Kidney (tissue), 14 donors: Measurements from ENCODE around the gene KL. TPM values are rescaled to one million over a fixed set of nuclear protein-coding genes. Genes with fewer than 3 reads are reported as not detected.

Experiments used
- DNase-seq, 5 donors: peaks; one replicate each; pipeline ENCODE4 v3.0.0-alpha.2; 2013 to 2020
- FAIRE-seq: peaks from 2 replicates; lab custom pipeline; 2012; peaks lifted over from hg19 to GRCh38; lab: Jason Lieb, UNC
- H3K27ac ChIP-seq, 2 donors: one replicate each; pipeline ENCODE4 v1.7.0; 2013; ENCODE audit warnings: low read depth in 2 of 2, low read length in 2 of 2, inconsistent platforms in 1 of 2
- H3K27me3 ChIP-seq: one replicate; pipeline ENCODE4 v1.7.1; 2013; ENCODE audit warnings: low read length, inconsistent platforms; ENCODE audit not compliant: control insufficient read depth, insufficient read depth
- H3K36me3 ChIP-seq, 3 donors: one replicate each; pipeline versions ENCODE4 v1.7.0 to v1.7.1; 2013; ENCODE audit warnings: low read length in 3 of 3, control low read depth in 1 of 3, inconsistent platforms in 1 of 3; ENCODE audit not compliant: insufficient read depth in 3 of 3, control insufficient read depth in 2 of 3
- H3K4me1 ChIP-seq, 3 donors: one replicate each; pipeline versions ENCODE4 v1.7.0 to v1.7.1; 2013; ENCODE audit warnings: low read length in 3 of 3, inconsistent platforms in 1 of 3, low read depth in 1 of 3; ENCODE audit not compliant: control insufficient read depth in 2 of 3, insufficient read depth in 2 of 3
- H3K4me3 ChIP-seq, 3 donors: one replicate each; pipeline versions ENCODE4 v1.7.0 to v1.8.1; 2013; ENCODE audit warnings: low read length in 3 of 3, control low read depth in 1 of 3, inconsistent platforms in 1 of 3
- H3K9ac ChIP-seq, 3 donors: one replicate each; pipeline versions ENCODE4 v1.7.0 to v1.7.1; 2013; ENCODE audit warnings: low read length in 3 of 3, control low read depth in 1 of 3, inconsistent platforms in 1 of 3
- H3K9me3 ChIP-seq, 3 donors: one replicate each; pipeline versions ENCODE4 v1.7.0 to v1.7.1; 2013; ENCODE audit warnings: low read length in 3 of 3, control low read depth in 1 of 3, inconsistent platforms in 1 of 3; ENCODE audit not compliant: control insufficient read depth in 2 of 3, insufficient read depth in 1 of 3
- CTCF ChIP-seq: IDR thresholded peaks from 3 replicates; pipeline ENCODE4 v1.5.1; 2012; ENCODE audit warnings: mild to moderate bottlenecking, moderate library complexity, borderline replicate concordance; ENCODE audit not compliant: insufficient read depth; ENCODE audit errors: extremely low read depth
- intact Hi-C: fragments of 100-400 bp; cut with DNase I; formaldehyde crosslinking; loops from one replicate; pipeline ENCODE4 v1.11.1; 2022
- polyA plus RNA-seq: library from polyadenylated mRNA; stranded (reverse); fragments of 350-450 nt; fragmentation: Illumina TruSeq; extraction: RNeasy Lipid Tissue Mini Kit (QIAGEN cat#74804); gene quantifications from one replicate; pipeline ENCODE4 v1.2.3, GENCODE V29; 2014; ENCODE audit warnings: low read depth, low replicate concordance; ENCODE audit not compliant: insufficient read depth
- total RNA-seq: library from RNA; stranded (reverse); fragmentation: NEBNext Ultra II Directional; extraction: Animal tissue kit (Norgen Biotek cat#: 25700); gene quantifications from one replicate; pipeline ENCODE4 v1.2.1, GENCODE V29; 2021
- donor health status: control.
- donor health status: control.
- donor health status: control.
- donor health status: control.
- donor health status: control.
- donor health status: DM: yes; HTN: yes; CAD: no.
- donor health status: Normal renal cell carcinoma (clear cell type).

KL gene
- total and polyA plus RNA-seq, 2 donors from 2014 or later = 12.5 to 47.4 TPM

GRCh38 chr13:33008946-33009722 lies 7.1 kb upstream of the KL start:
- no peak for FAIRE-seq
- no peak for DNase-seq
- Histone ChIP-seq H3K9me3 (peaks cover 0 to 15% (median 0%) of the 10 kb centered on the region in 3 donors), H3K36me3 (peaks cover 0 to 2% (median 0%) of the 10 kb centered on the region in 3 donors), H3K27ac (no peak overlapping the region), H3K4me1 (no peaks in the 10 kb centered on the region), H3K27me3 (no peaks in the 10 kb centered on the region), H3K9ac (no peak overlapping the region), H3K4me3 (no peak overlapping the region)
- intact Hi-C loops = no loop called here
- no peak for TF ChIP-seq CTCF

GRCh38 chr13:33011828-33012470 lies 4.3 kb upstream of the KL start:
- intact Hi-C loops = no loop called here
- H3K27ac ChIP-seq = no peak overlapping the region
- FAIRE-seq = no peak

GRCh38 chr13:33014291-33014690 lies 1.9 kb upstream of the KL start:
- FAIRE-seq (no peak), DNase-seq (peak in 2 of 5 donors; percentile 37 to 40)
- H3K9ac ChIP-seq = no peak overlapping the region
- no peaks in the 10 kb centered on the region for H3K9me3 ChIP-seq
- peak overlapping the region; percentile 43 to 86 for H3K27ac ChIP-seq
- peak overlapping the region in 2 of 3 donors; percentile 58 to 68 for H3K4me3 ChIP-seq
- intact Hi-C loops = no loop called here
- H3K4me1 ChIP-seq = peaks cover 0 to 4% (median 4%) of the 10 kb centered on the region in 3 donors
- peaks cover 0 to 2% (median 0%) of the 10 kb centered on the region in 3 donors for H3K36me3 ChIP-seq
- H3K27me3 ChIP-seq = peaks cover 3% of the 10 kb centered on the region
- TF ChIP-seq CTCF = no peak

More at GRCh38 chr13:33011828-33012470, 4.3 kb upstream of the KL start:
- TF ChIP-seq CTCF = no peak
- H3K36me3 ChIP-seq = peaks cover 0 to 2% (median 0%) of the 10 kb centered on the region in 3 donors
- peaks cover 0 to 4% (median 4%) of the 10 kb centered on the region in 3 donors for H3K4me1 ChIP-seq
- H3K9me3 ChIP-seq = peaks cover 0 to 15% (median 0%) of the 10 kb centered on the region in 3 donors
- no peak for DNase-seq
- peaks cover 3% of the 10 kb centered on the region for H3K27me3 ChIP-seq
- no peak overlapping the region for H3K9ac ChIP-seq
- H3K4me3 ChIP-seq = no peak overlapping the region
